RWPE1 (cell line): ENCODE data around the gene PAK1.

ENCODE experiments used
- CTCF ChIA-PET: fragments of 350-600 bp; sonication (Branson Sonifier 250); formaldehyde crosslinking; extraction: SDS; loops from one replicate; lab custom pipeline; 2021; lab: Yijun Ruan, JAX
- POLR2A ChIA-PET: fragments of 400-600 bp; formaldehyde crosslinking; extraction: SDS; loops from one replicate; lab custom pipeline; 2020; ENCODE audit warnings: antibody characterized with exemption; ENCODE audit not compliant: low non-redundant PET; lab: Yijun Ruan, JAX
- DNase-seq: peaks from one replicate; pipeline ENCODE4 v3.0.0; 2012; ENCODE audit warnings: low spot score
- H3K27ac ChIP-seq: fragments of 450-650 bp; 2 replicates; pipeline ENCODE4 v1.5.1; 2017
- TF ChIP-seq, protein P1 (sequence below): fragments of 450-650 bp; conservative IDR thresholded peaks from 2 replicates; pipeline ENCODE4 v1.5.1; 2017; ENCODE audit warnings: low read depth, mild to moderate bottlenecking

Gene PAK1

DNA sequence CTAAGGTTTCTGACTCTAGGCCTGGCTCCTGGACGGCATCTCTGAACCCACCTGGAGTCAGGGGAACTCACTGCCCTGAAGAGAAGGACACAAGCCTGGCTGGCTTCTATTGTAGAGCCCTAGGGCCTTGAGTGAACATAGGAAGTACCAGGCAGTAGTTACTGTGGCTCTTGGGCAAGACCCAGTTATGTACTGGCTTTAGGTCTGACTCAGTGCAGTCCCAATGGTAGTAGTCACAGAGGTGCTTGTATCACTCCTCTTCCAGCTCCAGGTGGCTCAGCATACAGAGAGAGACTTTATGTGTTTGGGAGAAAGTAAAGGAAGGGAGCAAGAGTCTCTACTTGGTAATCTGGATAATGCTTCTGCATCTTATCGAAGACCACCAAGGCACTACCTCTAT is 13.9 kb upstream of the PAK1 start:
- ChIA-PET CTCF (interaction anchor here (0.7 kb wide), 1 partner anchor 242 kb away, joined by 3 read pairs; no protein-coding TSS in a partner anchor), POLR2A (no interaction called here)
- no peak for DNase-seq
- H3K27ac ChIP-seq, result no peak overlapping the region
- TF ChIP-seq, protein P1, sequence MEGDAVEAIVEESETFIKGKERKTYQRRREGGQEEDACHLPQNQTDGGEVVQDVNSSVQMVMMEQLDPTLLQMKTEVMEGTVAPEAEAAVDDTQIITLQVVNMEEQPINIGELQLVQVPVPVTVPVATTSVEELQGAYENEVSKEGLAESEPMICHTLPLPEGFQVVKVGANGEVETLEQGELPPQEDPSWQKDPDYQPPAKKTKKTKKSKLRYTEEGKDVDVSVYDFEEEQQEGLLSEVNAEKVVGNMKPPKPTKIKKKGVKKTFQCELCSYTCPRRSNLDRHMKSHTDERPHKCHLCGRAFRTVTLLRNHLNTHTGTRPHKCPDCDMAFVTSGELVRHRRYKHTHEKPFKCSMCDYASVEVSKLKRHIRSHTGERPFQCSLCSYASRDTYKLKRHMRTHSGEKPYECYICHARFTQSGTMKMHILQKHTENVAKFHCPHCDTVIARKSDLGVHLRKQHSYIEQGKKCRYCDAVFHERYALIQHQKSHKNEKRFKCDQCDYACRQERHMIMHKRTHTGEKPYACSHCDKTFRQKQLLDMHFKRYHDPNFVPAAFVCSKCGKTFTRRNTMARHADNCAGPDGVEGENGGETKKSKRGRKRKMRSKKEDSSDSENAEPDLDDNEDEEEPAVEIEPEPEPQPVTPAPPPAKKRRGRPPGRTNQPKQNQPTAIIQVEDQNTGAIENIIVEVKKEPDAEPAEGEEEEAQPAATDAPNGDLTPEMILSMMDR, result no peak

GRCh38 chr11:77479746-77480352 is 6.0 kb upstream of the PAK1 start:
- POLR2A ChIA-PET, result no interaction called here
- TF ChIP-seq, protein P1, result no peak
- no peak overlapping the region for H3K27ac ChIP-seq
- CTCF ChIA-PET, result interaction anchor here (0.6 kb wide), 1 partner anchor 270 kb away, joined by 3 read pairs; no protein-coding TSS in a partner anchor
- DNase-seq, result no peak

GRCh38 chr11:77475206-77475605 is 1.3 kb upstream of the PAK1 start:
- no peak for DNase-seq
- TF ChIP-seq, protein P1, result no peak
- ChIA-PET POLR2A (no interaction called here), CTCF (interaction anchor here (1.1 to 1.4 kb wide), 2 partner anchors 49 to 73 kb away, joined by 6 read pairs; no protein-coding TSS in a partner anchor)
- no peak overlapping the region for H3K27ac ChIP-seq

DNA sequence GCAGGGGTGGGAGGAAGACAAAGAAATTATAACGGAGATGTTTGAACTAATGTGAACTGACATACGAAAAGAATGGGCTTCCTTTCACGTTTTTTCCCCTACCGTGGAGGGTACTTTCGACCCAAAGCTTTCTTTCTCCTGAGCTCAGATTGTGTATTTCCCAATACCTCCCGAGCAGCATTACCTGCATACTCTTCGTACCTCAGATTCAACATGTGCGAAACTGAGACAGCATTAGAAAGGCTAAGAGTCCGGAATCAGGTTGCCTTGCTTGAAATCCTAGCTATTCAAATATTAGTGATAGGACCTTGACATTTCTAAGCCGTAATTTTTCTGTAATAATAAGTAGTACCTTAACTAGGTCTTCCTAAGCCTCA is 778 bp upstream of the PAK1 start:
- ChIA-PET CTCF (interaction anchor here (1.1 to 1.4 kb wide), 2 partner anchors 50 to 74 kb away, joined by 6 read pairs; no protein-coding TSS in a partner anchor), POLR2A (no interaction called here)
- DNase-seq, result no peak
- TF ChIP-seq, protein P1, result no peak
- no peak overlapping the region for H3K27ac ChIP-seq

DNA sequence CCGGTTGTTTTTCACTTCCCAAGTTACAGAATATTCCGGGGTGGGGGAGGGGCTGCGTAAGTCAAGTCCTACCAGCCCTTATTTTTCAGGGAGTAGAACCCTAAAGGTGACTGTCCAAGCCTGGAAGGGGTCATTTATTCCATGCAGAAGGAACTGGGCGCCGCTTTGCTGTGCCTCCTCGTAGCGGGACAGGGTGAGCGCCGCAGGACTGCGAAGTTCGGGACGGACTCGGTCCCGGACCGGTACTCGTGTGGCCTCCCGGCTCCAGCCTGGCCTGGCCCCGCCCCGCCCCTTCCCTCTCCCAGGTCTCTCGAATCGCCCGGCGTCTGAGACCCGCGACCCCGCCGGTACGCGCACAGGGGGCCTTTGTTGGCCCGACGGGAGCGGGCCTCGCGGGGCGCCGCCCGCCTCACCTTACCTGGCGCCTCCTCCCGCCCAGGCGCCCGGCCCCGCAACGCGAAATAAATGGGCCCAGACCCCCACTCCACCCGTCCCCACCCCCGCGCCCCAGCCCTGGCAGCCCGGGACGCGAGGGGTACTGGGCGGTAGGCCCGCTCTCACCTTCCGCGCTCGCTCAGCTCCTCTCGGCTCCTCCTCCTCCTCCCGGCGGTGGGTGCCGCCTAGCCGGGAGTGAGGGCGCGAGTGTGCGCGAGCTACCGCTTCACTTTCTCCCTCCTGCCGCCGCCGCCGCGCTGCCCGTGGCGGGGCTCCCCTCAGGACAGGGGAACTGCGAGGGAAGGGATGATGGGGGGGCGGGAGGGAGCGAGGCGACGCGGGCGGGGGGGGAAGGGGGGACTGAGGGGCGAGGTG is 698 bp downstream of the PAK1 start:
- CTCF ChIA-PET, result interaction anchor here (0.6 kb wide), 1 partner anchor 245 kb away, joined by 3 read pairs; no protein-coding TSS in a partner anchor
- POLR2A ChIA-PET, result interaction anchor here (0.6 kb wide), 1 partner anchor 183 kb away, joined by 3 read pairs; no protein-coding TSS in a partner anchor
- TF ChIP-seq, protein P1, result no peak
- peak; percentile 39 for DNase-seq
- peak overlapping the region; percentile 65 for H3K27ac ChIP-seq

GRCh38 chr11:77471558-77472193 is 2.2 kb downstream of the PAK1 start:
- ChIA-PET POLR2A (no interaction called here), CTCF (interaction anchor here (0.6 to 1.0 kb wide), 2 partner anchors 77 to 383 kb away, joined by 3 to 6 read pairs; no protein-coding TSS in a partner anchor)
- no peak overlapping the region for H3K27ac ChIP-seq
- no peak for DNase-seq
- TF ChIP-seq, protein P1, result no peak
